A549 (cell line): ENCODE data around the gene DIP2C. TPM values are rescaled to one million over a fixed set of nuclear protein-coding genes. Genes with fewer than 3 reads are reported as not detected.

Source experiments
- ATAC-seq, 2 experiments: fragments of 200-7000 bp in 1 of 2; fragments of >200 bp in 1 of 2; cut with Nextera tagmentation in 1 of 2; cut with Tn5 transposase in 1 of 2; 3 replicates each; pipeline versions ENCODE4 v1.8.0 to v1.9.1; 2018 to 2020; ENCODE audit warnings: mild to moderate bottlenecking in 1 of 2, moderate library complexity in 1 of 2
- CTCF ChIA-PET: fragments of 300-600 bp; sonication (Branson Sonifier 250); formaldehyde crosslinking; extraction: SDS; loops from one replicate; lab custom pipeline; 2021; ENCODE audit warnings: antibody characterized with exemption, inconsistent platforms; lab: Yijun Ruan, JAX
- POLR2A ChIA-PET: fragments of 350-600 bp; formaldehyde crosslinking; extraction: SDS; loops from one replicate; lab custom pipeline; 2021; ENCODE audit warnings: antibody characterized with exemption, inconsistent platforms; lab: Yijun Ruan, JAX
- DNase-seq, 2 experiments: peaks; one replicate each; pipeline versions ENCODE4 v3.0.0 to v3.0.0-alpha.2; 2011 to 2016; ENCODE audit warnings: low read depth in 1 of 2, low spot score in 1 of 2
- FAIRE-seq: peaks from 2 replicates; lab custom pipeline; 2011; peaks lifted over from hg19 to GRCh38; lab: Jason Lieb, UNC
- H3K27ac ChIP-seq, 2 experiments: fragments of >200 bp; sonication (Bioruptor Twin); formaldehyde crosslinking; 3 replicates each; pipeline ENCODE4 v1.5.1; 2016 to 2017
- H3K4me1 ChIP-seq: fragments of >200 bp; sonication (Bioruptor Twin); formaldehyde crosslinking; 3 replicates; pipeline ENCODE4 v1.6.1; 2016
- H3K4me2 ChIP-seq: fragments of >200 bp; sonication (Bioruptor Twin); formaldehyde crosslinking; 3 replicates; pipeline ENCODE4 v1.6.1; 2016
- H3K4me3 ChIP-seq: fragments of >200 bp; sonication (Bioruptor Twin); formaldehyde crosslinking; 3 replicates; pipeline ENCODE4 v1.5.1; 2016
- H3K9me3 ChIP-seq: fragments of >200 bp; sonication (Bioruptor Twin); formaldehyde crosslinking; 3 replicates; pipeline ENCODE4 v1.6.1; 2016
- CBX2 ChIP-seq: fragments of 200-600 bp; sonication (generic); IDR thresholded peaks from 2 replicates; pipeline ENCODE4 v1.6.1; 2016; ENCODE audit warnings: low read depth, mild to moderate bottlenecking, borderline replicate concordance
- CHD2 ChIP-seq: fragments of 150-350 bp; IDR thresholded peaks from 2 replicates; pipeline ENCODE4 v1.6.1; 2014; ENCODE audit warnings: low read length; ENCODE audit not compliant: partially characterized antibody
- EHF ChIP-seq: fragments of 250-450 bp; sonication (Bioruptor Pico); IDR thresholded peaks from 2 replicates; pipeline ENCODE4 v1.5.0; 2020; ENCODE audit warnings: mild to moderate bottlenecking
- EHMT2 ChIP-seq: fragments of 200-600 bp; sonication (generic); IDR thresholded peaks from 2 replicates; pipeline ENCODE4 v1.6.1; 2016; ENCODE audit warnings: antibody characterized with exemption, low read depth, mild to moderate bottlenecking, moderate library complexity
- FOSL2 ChIP-seq, 2 experiments: fragments of 450-650 bp in 1 of 2; fragments of >200 bp in 1 of 2; sonication (Bioruptor Twin) in 1 of 2; formaldehyde crosslinking; IDR thresholded peaks; 2 replicates each; pipeline versions ENCODE4 v1.5.0 to v1.6.1; 2016 to 2020; ENCODE audit warnings: mild to moderate bottlenecking in 1 of 2, moderate library complexity in 1 of 2
- HDAC2 ChIP-seq: fragments of 200-600 bp; sonication (generic); IDR thresholded peaks from 2 replicates; pipeline ENCODE4 v1.6.1; 2016
- HEYL ChIP-seq: fragments of 250-450 bp; sonication (Bioruptor Pico); IDR thresholded peaks from 2 replicates; pipeline ENCODE4 v1.8.0; 2021; ENCODE audit warnings: mild to moderate bottlenecking, moderate library complexity
- JUN ChIP-seq, 2 experiments: fragments of >200 bp; sonication (Bioruptor Twin); formaldehyde crosslinking; IDR thresholded peaks; 2 replicates in 1 of 2; 3 replicates in 1 of 2; pipeline ENCODE4 v1.6.1; 2016 to 2017
- KDM1A ChIP-seq: fragments of 200-600 bp; sonication (generic); IDR thresholded peaks from 2 replicates; pipeline ENCODE4 v1.6.1; 2016; ENCODE audit warnings: low read depth, mild to moderate bottlenecking
- KDM5A ChIP-seq: fragments of 200-600 bp; sonication (generic); IDR thresholded peaks from 2 replicates; pipeline ENCODE4 v1.6.1; 2016; ENCODE audit warnings: antibody characterized with exemption, mild to moderate bottlenecking
- MAFK ChIP-seq: fragments of 450-650 bp; IDR thresholded peaks from 2 replicates; pipeline ENCODE4 v1.6.1; 2014; ENCODE audit not compliant: partially characterized antibody
- NFE2L2 ChIP-seq: fragments of 150-350 bp; conservative IDR thresholded peaks from 2 replicates; pipeline ENCODE4 v1.6.1; 2014; ENCODE audit warnings: low read length
- NR3C1 ChIP-seq: fragments of >200 bp; sonication (Bioruptor Twin); formaldehyde crosslinking; IDR thresholded peaks from 3 replicates; pipeline ENCODE4 v1.6.1; 2017
- RCOR1 ChIP-seq: fragments of 150-350 bp; IDR thresholded peaks from 2 replicates; pipeline ENCODE4 v1.6.1; 2014; ENCODE audit warnings: antibody characterized with exemption, low read length, low read depth
- RFX5 ChIP-seq: fragments of 450-650 bp; IDR thresholded peaks from 2 replicates; pipeline ENCODE4 v1.7.1; 2014; ENCODE audit warnings: antibody characterized with exemption, mild to moderate bottlenecking, moderate library complexity
- SMC3 ChIP-seq: fragments of >200 bp; sonication (Bioruptor Twin); formaldehyde crosslinking; IDR thresholded peaks from 3 replicates; pipeline ENCODE4 v1.6.1; 2018; ENCODE audit warnings: inconsistent platforms
- SREBF2 ChIP-seq: fragments of 450-650 bp; IDR thresholded peaks from 2 replicates; pipeline ENCODE4 v1.6.1; 2014; ENCODE audit warnings: mild to moderate bottlenecking, moderate library complexity
- ZSCAN20 ChIP-seq: fragments of 250-450 bp; sonication (Bioruptor Pico); IDR thresholded peaks from 2 replicates; pipeline ENCODE4 v1.8.0; 2022; ENCODE audit warnings: mild to moderate bottlenecking, moderate library complexity
- WGBS: methylation state at CpG from one replicate; pipeline ENCODE4 v1.1.6; 2017; ENCODE audit errors: missing lambda C conversion rate; 5-methylcytosine and 5-hydroxymethylcytosine counted together
- polyA plus RNA-seq, 4 experiments: library from polyadenylated mRNA; depleted of rRNA in 3 of 4; stranded (reverse); fragments of >200 nt; fragmentation: RNase III in 1 of 4; extraction: RNeasy Plus Mini Kit Qiagen cat#74134 plus additional on column Dnase treatment in 1 of 4; gene quantifications; 2 replicates in 3 of 4; 3 replicates in 1 of 4; pipeline ENCODE4 v1.2.3, GENCODE V29; 2011 to 2017
- TF ChIP-seq, protein P1 (sequence below): IDR thresholded peaks from 2 replicates; pipeline ENCODE4 v1.6.1; 2012; ENCODE audit warnings: low read depth, borderline replicate concordance
- TF ChIP-seq, protein P2 (sequence below): IDR thresholded peaks from 2 replicates; pipeline ENCODE4 v1.6.1; 2012
- TF ChIP-seq, protein P3 (sequence below): fragments of >200 bp; sonication (Bioruptor Twin); formaldehyde crosslinking; IDR thresholded peaks from 3 replicates; pipeline ENCODE4 v1.6.1; 2016
- TF ChIP-seq, protein P4 (sequence below): IDR thresholded peaks from 2 replicates; pipeline ENCODE4 v1.6.1; 2012
- TF ChIP-seq, protein P5 (sequence below): fragments of 200-600 bp; sonication (generic); IDR thresholded peaks from 2 replicates; pipeline ENCODE4 v1.6.1; 2016; ENCODE audit warnings: antibody characterized with exemption, mild to moderate bottlenecking, moderate library complexity

The DIP2C gene
- polyA plus RNA-seq, 2 of the 4 experiments (the other 2 are of a cell fraction): 3.7 to 5.0 TPM

DNA sequence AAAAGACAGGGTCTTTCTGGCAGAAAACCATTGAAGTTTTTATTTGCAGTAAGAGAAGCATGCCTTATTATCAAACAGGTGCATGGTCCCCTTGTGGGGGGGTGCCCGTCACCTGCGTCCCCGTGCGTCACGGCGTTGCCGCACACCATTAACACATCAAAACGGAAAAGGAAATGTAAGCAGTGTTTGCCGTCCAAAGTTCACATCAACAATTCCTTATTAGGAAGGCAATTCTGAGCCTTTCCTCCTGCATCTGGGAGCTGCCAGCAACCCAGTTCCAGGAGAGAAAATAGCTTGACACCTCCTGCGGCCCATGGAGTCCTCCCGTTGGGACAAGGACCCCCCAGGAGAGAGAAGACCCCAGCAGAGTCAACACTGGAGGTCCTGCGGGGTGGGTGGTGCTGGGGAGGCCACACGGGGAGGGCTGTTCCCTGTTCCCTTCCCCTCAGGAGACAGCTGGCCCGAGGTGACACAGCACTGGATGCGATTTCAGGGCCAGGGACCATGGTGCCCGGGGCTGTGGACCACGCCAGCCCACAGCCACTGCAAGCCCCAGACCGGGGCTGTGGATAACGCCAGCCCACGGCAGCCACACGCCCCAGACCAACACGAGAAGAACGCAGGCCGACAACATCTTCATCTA, 39.5 kb downstream of the DIP2C start:
- peaks cover 4% of the 10 kb centered on the region for H3K9me3 ChIP-seq
- H3K27ac ChIP-seq: peak overlapping the region; percentile 72 to 82
- TF ChIP-seq KDM5A (no peak), FOSL2 (IDR thresholded peaks at IDR 0.05) (no peak), FOSL2 (CRISPR knock-in tag; IDR thresholded peaks at IDR 0.05) (0 out of 2 replicates have a peak, but pooled peaks have one; percentile 7), RFX5 (no peak), EHF (CRISPR knock-in tag) (peak; percentile 21; the same call in 1 of the 2 replicates)
- H3K4me2 ChIP-seq: peak overlapping the region; percentile 71
- H3K4me1 ChIP-seq: peaks cover 15% of the 10 kb centered on the region; the same call in 2 of the 3 replicates
- 48% methylated on average over 16 of the region's 24 CpGs for WGBS
- DNase-seq (peak; percentile 46 to 83), FAIRE-seq (no peak), ATAC-seq (peak; percentile 62 to 84)
- H3K4me3 ChIP-seq: peak overlapping the region; percentile 29; the same call in 2 of the 3 replicates
- ChIA-PET POLR2A (no interaction called here), CTCF (interaction anchor here (0.8 kb wide), 1 partner anchor 10 kb away, joined by 3 read pairs; no protein-coding TSS in a partner anchor)

DNA sequence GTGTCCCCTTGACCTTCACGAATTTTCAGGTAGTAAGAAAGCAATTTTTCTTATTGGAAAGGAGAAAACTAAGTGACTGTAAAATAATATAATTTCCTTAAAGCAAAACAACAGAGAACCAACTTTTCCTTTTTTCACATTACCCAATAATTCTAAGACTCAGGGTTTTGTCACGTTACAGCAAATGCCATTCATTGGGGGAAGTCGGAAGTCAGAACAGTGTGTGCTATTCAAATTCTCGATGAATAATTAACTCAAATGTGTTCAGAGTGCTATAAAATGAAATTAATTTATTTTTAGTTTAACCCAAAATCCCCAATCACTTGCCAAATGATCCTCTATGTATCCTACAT, 40.0 kb downstream of the DIP2C start:
- H3K27ac ChIP-seq: peak overlapping the region; percentile 29 to 82; a peak in 2 of 6 replicates
- DNase-seq (no peak), ATAC-seq (peak in 1 of 2 experiments; percentile 31; a peak in 2 of 6 replicates)
- H3K4me2 ChIP-seq: peak overlapping the region; percentile 71
- 46% methylated on average over 4 of the region's 4 CpGs for WGBS
- H3K4me1 ChIP-seq: peaks cover 15% of the 10 kb centered on the region; the same call in 2 of the 3 replicates
- TF ChIP-seq NFE2L2 (no peak), ZSCAN20 (CRISPR knock-in tag) (no peak), CBX2 (no peak), KDM1A (no peak), HDAC2 (no peak), NR3C1 (no peak), RFX5 (no peak), EHMT2 (no peak), MAFK (no peak), RCOR1 (no peak), JUN (IDR thresholded peaks at IDR 0.05) (no peak), CHD2 (no peak), SMC3 (no peak), SREBF2 (no peak), HEYL (CRISPR knock-in tag) (no peak)
- TF ChIP-seq, protein P1, sequence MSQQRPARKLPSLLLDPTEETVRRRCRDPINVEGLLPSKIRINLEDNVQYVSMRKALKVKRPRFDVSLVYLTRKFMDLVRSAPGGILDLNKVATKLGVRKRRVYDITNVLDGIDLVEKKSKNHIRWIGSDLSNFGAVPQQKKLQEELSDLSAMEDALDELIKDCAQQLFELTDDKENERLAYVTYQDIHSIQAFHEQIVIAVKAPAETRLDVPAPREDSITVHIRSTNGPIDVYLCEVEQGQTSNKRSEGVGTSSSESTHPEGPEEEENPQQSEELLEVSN: no peak
- TF ChIP-seq, protein P2, sequence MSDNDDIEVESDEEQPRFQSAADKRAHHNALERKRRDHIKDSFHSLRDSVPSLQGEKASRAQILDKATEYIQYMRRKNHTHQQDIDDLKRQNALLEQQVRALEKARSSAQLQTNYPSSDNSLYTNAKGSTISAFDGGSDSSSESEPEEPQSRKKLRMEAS: no peak
- TF ChIP-seq, protein P3, sequence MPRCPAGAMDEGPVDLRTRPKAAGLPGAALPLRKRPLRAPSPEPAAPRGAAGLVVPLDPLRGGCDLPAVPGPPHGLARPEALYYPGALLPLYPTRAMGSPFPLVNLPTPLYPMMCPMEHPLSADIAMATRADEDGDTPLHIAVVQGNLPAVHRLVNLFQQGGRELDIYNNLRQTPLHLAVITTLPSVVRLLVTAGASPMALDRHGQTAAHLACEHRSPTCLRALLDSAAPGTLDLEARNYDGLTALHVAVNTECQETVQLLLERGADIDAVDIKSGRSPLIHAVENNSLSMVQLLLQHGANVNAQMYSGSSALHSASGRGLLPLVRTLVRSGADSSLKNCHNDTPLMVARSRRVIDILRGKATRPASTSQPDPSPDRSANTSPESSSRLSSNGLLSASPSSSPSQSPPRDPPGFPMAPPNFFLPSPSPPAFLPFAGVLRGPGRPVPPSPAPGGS: no peak
- TF ChIP-seq, protein P4, sequence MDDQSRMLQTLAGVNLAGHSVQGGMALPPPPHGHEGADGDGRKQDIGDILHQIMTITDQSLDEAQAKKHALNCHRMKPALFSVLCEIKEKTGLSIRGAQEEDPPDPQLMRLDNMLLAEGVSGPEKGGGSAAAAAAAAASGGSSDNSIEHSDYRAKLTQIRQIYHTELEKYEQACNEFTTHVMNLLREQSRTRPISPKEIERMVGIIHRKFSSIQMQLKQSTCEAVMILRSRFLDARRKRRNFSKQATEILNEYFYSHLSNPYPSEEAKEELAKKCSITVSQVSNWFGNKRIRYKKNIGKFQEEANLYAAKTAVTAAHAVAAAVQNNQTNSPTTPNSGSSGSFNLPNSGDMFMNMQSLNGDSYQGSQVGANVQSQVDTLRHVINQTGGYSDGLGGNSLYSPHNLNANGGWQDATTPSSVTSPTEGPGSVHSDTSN: no peak
- TF ChIP-seq, protein P5, sequence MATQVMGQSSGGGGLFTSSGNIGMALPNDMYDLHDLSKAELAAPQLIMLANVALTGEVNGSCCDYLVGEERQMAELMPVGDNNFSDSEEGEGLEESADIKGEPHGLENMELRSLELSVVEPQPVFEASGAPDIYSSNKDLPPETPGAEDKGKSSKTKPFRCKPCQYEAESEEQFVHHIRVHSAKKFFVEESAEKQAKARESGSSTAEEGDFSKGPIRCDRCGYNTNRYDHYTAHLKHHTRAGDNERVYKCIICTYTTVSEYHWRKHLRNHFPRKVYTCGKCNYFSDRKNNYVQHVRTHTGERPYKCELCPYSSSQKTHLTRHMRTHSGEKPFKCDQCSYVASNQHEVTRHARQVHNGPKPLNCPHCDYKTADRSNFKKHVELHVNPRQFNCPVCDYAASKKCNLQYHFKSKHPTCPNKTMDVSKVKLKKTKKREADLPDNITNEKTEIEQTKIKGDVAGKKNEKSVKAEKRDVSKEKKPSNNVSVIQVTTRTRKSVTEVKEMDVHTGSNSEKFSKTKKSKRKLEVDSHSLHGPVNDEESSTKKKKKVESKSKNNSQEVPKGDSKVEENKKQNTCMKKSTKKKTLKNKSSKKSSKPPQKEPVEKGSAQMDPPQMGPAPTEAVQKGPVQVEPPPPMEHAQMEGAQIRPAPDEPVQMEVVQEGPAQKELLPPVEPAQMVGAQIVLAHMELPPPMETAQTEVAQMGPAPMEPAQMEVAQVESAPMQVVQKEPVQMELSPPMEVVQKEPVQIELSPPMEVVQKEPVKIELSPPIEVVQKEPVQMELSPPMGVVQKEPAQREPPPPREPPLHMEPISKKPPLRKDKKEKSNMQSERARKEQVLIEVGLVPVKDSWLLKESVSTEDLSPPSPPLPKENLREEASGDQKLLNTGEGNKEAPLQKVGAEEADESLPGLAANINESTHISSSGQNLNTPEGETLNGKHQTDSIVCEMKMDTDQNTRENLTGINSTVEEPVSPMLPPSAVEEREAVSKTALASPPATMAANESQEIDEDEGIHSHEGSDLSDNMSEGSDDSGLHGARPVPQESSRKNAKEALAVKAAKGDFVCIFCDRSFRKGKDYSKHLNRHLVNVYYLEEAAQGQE: no peak
- TF ChIP-seq, all 56 proteins: peak for 0
- no peak overlapping the region for H3K4me3 ChIP-seq
- ChIA-PET CTCF (no interaction called here), POLR2A (no interaction called here)
- H3K9me3 ChIP-seq: peaks cover 9% of the 10 kb centered on the region
- FAIRE-seq: no peak
